Panc1 (cell line): ENCODE results near the gene SERPIND1. TPM values are rescaled to one million over a fixed set of nuclear protein-coding genes. Genes with fewer than 3 reads are reported as not detected.

Experiments used
- ATAC-seq: fragments of 200-7000 bp; cut with Tn5 transposase; 2 replicates; pipeline ENCODE4 v1.9.1; 2020; ENCODE audit warnings: mild to moderate bottlenecking, moderate library complexity
- BruUV-seq: library from RNA; stranded (reverse); fragments of 400-500 nt; replicated peaks from 2 replicates; lab custom pipeline; 2021; lab: Mats Ljungman, UMichigan
- CTCF ChIA-PET: fragments of 300-600 bp; sonication (Branson Sonifier 250); formaldehyde crosslinking; loops from one replicate; lab custom pipeline; 2022; ENCODE audit warnings: antibody characterized with exemption; lab: Charles Lee
- POLR2A ChIA-PET: fragments of 300-600 bp; sonication (Branson Sonifier 250); formaldehyde crosslinking; loops from one replicate; lab custom pipeline; 2022; ENCODE audit warnings: antibody characterized with exemption; lab: Charles Lee
- DNase-seq: peaks from one replicate; pipeline ENCODE4 v3.0.0-alpha.2; 2010; ENCODE audit warnings: low read depth, low spot score
- H3K27ac ChIP-seq: 2 replicates; pipeline ENCODE4 v1.5.1; 2011; ENCODE audit warnings: mild to moderate bottlenecking, low read length, inconsistent platforms
- H3K27me3 ChIP-seq: fragments of 200-500 bp; sonication (Bioruptor generic); 2 replicates; pipeline ENCODE4 v1.6.0; 2014; ENCODE audit warnings: low read length, inconsistent platforms; ENCODE audit not compliant: control insufficient read depth, insufficient read depth
- H3K36me3 ChIP-seq: fragments of 200-500 bp; sonication (Bioruptor generic); 2 replicates; pipeline ENCODE4 v1.5.1; 2014; ENCODE audit warnings: inconsistent platforms, mild to moderate bottlenecking, low read length, moderate library complexity; ENCODE audit not compliant: control insufficient read depth, insufficient read depth
- H3K4me1 ChIP-seq: 2 replicates; pipeline ENCODE4 v1.5.1; 2011; ENCODE audit warnings: inconsistent platforms, mild to moderate bottlenecking, low read length, moderate library complexity; ENCODE audit not compliant: control insufficient read depth, insufficient read depth
- H3K4me3 ChIP-seq, 2 experiments: 2 replicates each; pipeline ENCODE4 v1.5.1; 2011 to 2012; ENCODE audit warnings: low read depth in 2 of 2, low read length in 2 of 2, mild to moderate bottlenecking in 2 of 2, inconsistent platforms in 1 of 2, moderate library complexity in 1 of 2
- H3K9me3 ChIP-seq: fragments of 200-500 bp; sonication (Bioruptor generic); 2 replicates; pipeline ENCODE4 v1.5.1; 2014; ENCODE audit warnings: low read depth, mild to moderate bottlenecking, inconsistent platforms, low read length, moderate library complexity; ENCODE audit not compliant: control insufficient read depth, insufficient read depth
- CTCF ChIP-seq: fragments of 450-650 bp; IDR thresholded peaks from 2 replicates; pipeline ENCODE4 v1.5.1; 2017; ENCODE audit warnings: mild to moderate bottlenecking
- POLR2AphosphoS5 ChIP-seq: IDR thresholded peaks from 2 replicates; pipeline ENCODE4 v1.6.1; 2012; ENCODE audit warnings: mild to moderate bottlenecking, low read depth, low read length, moderate library complexity
- REST ChIP-seq, 2 experiments: IDR thresholded peaks; 2 replicates each; pipeline ENCODE4 v1.6.1; 2011 to 2012; ENCODE audit warnings: low read depth in 2 of 2, control low read depth in 1 of 2, low read length in 1 of 2, mild to moderate bottlenecking in 1 of 2, moderate library complexity in 1 of 2; ENCODE audit not compliant: insufficient read depth in 1 of 2
- SIN3A ChIP-seq: IDR thresholded peaks from 2 replicates; pipeline ENCODE4 v1.6.1; 2012; ENCODE audit warnings: low read depth, mild to moderate bottlenecking, low read length, moderate library complexity, borderline replicate concordance; ENCODE audit not compliant: insufficient read depth
- TCF7L2 ChIP-seq: IDR thresholded peaks from 2 replicates; pipeline ENCODE4 v1.6.1; 2011; ENCODE audit warnings: mild to moderate bottlenecking, low read depth, low read length, inconsistent platforms
- in situ Hi-C: cut with HindIII; loops from 2 replicates; pipeline ENCODE4 v1.10.0; 2016; ENCODE audit warnings: low sequenced_read_pairs, low pct_unique_long_range_greater_than_20kb
- intact Hi-C: fragments of 100-400 bp; cut with micrococcal nuclease; formaldehyde crosslinking; loops from one replicate; pipeline ENCODE4 v1.10.0; 2022; ENCODE audit not compliant: unreplicated experiment
- total RNA-seq: library from RNA; stranded (reverse); gene quantifications from one replicate; pipeline ENCODE4 v1.2.1, GENCODE V29; 2021; ENCODE audit not compliant: unreplicated experiment

SERPIND1 gene
- total RNA-seq, 1 experiment from 2014 or later = 0.18 TPM

- no peak overlapping the region for H3K4me3 ChIP-seq
- no peaks in the 10 kb centered on the region for H3K27me3 ChIP-seq
- ChIA-PET POLR2A (no interaction called here), CTCF (no interaction called here)
- in situ Hi-C loops (no loop called here), intact Hi-C loops (no loop called here)
- H3K9me3 ChIP-seq = no peaks in the 10 kb centered on the region
- no peaks in the 10 kb centered on the region for H3K4me1 ChIP-seq
- H3K27ac ChIP-seq = no peak overlapping the region
- ATAC-seq = no peak
- TF ChIP-seq REST (IDR thresholded peaks at IDR 0.05; ENCODE audit: insufficient read depth in 1 of 2, low read depth in 2 of 2, low read length in 1 of 2) (no peak), CTCF (no peak), TCF7L2 (no peak)
- BruUV-seq = no TSS peak
- DNase-seq = no peak
- H3K36me3 ChIP-seq = peaks cover 11% of the 10 kb centered on the region
Observed at GRCh38 chr22:20799449-20799848, 25.5 kb downstream of the SERPIND1 start.

- Histone ChIP-seq H3K27ac (no peak overlapping the region), H3K9me3 (no peaks in the 10 kb centered on the region), H3K27me3 (no peaks in the 10 kb centered on the region), H3K4me3 (no peak overlapping the region), H3K4me1 (no peaks in the 10 kb centered on the region), H3K36me3 (peaks cover 11% of the 10 kb centered on the region)
- BruUV-seq = no TSS peak
- ChIA-PET POLR2A (no interaction called here), CTCF (no interaction called here)
- intact Hi-C loops = no loop called here
- ATAC-seq = no peak
- no peak for DNase-seq
- no peak for TF ChIP-seq POLR2AphosphoS5
- no peak for TF ChIP-seq SIN3A
- no peak for TF ChIP-seq REST (IDR thresholded peaks at IDR 0.05; ENCODE audit: insufficient read depth in 1 of 2, low read depth in 2 of 2, low read length in 1 of 2)
- TF ChIP-seq CTCF = no peak
- no peak for TF ChIP-seq TCF7L2
- in situ Hi-C loops = no loop called here
Observed at GRCh38 chr22:20802452-20802851, 28.5 kb downstream of the SERPIND1 start.
